Heart right ventricle (tissue), 16 donors: ENCODE results near the gene CEP170B. TPM values are rescaled to one million over a fixed set of nuclear protein-coding genes. Genes with fewer than 3 reads are reported as not detected.

Experiments
- ATAC-seq, 8 donors: fragments of 200-7000 bp; cut with Tn5 transposase; one replicate each; pipeline ENCODE4 v1.9.1; 2020; ENCODE audit warnings: mild to moderate bottlenecking in 8 of 8, moderate library complexity in 8 of 8, moderate number of reproducible peaks in 1 of 8
- DNase-seq, 2 donors: peaks; one replicate each; pipeline ENCODE4 v3.0.0-alpha.2; 2020
- H3K27ac ChIP-seq, 10 donors: fragments of 200-600 bp; sonication (generic) in 2 of 10; one replicate each; pipeline versions ENCODE4 v1.5.0 to v1.8.0; 2020 to 2022; ENCODE audit warnings: mild to moderate bottlenecking in 3 of 10
- H3K27me3 ChIP-seq, 7 donors: fragments of 200-600 bp; one replicate each; pipeline ENCODE4 v1.8.0; 2021 to 2022; ENCODE audit warnings: mild to moderate bottlenecking in 2 of 7
- H3K36me3 ChIP-seq, 9 donors: fragments of 200-600 bp; sonication (generic) in 1 of 9; one replicate each; pipeline versions ENCODE4 v1.5.0 to v1.8.0; 2020 to 2022; ENCODE audit warnings: mild to moderate bottlenecking in 2 of 9
- H3K4me1 ChIP-seq, 9 donors: fragments of 200-600 bp; sonication (generic) in 1 of 9; one replicate each; pipeline versions ENCODE4 v1.5.0 to v1.8.0; 2020 to 2022; ENCODE audit warnings: mild to moderate bottlenecking in 4 of 9
- H3K4me3 ChIP-seq, 10 donors: fragments of 200-600 bp; sonication (generic) in 2 of 10; one replicate each; pipeline versions ENCODE4 v1.5.0 to v1.8.0; 2020 to 2022; ENCODE audit warnings: mild to moderate bottlenecking in 7 of 10, moderate library complexity in 2 of 10
- H3K9me3 ChIP-seq, 11 donors: fragments of 200-600 bp in 10 of 11; sonication (generic) in 2 of 11; one replicate each; pipeline versions ENCODE4 v1.5.0 to v1.8.0; 2013 to 2022; ENCODE audit warnings: mild to moderate bottlenecking in 2 of 11, control low read depth in 1 of 11, moderate library complexity in 1 of 11
- CTCF ChIP-seq, 9 donors: fragments of 200-600 bp; sonication (generic) in 2 of 9; IDR thresholded peaks; one replicate each; pipeline versions ENCODE4 v1.5.0 to v1.8.0; 2021 to 2022; ENCODE audit warnings: antibody characterized with exemption in 9 of 9, mild to moderate bottlenecking in 5 of 9, moderate library complexity in 1 of 9
- WGBS, 2 donors: extraction: QIAGEN DNeasy Blood & Tissue Kit; methylation state at CpG; one replicate each; pipeline ENCODE4 v1.1.7; 2013; ENCODE audit warnings: inconsistent platforms in 1 of 2; 5-methylcytosine and 5-hydroxymethylcytosine counted together
- intact Hi-C, 10 donors: fragments of 100-400 bp; cut with DNase I; formaldehyde crosslinking; loops; one replicate each; pipeline versions ENCODE4 v1.11.1 to v1.14.2; 2022
- polyA plus RNA-seq, 2 donors: library from polyadenylated mRNA; stranded (reverse); fragments of 200-250 nt; gene quantifications; one replicate each; pipeline ENCODE4 v1.2.3, GENCODE V29; 2013
- total RNA-seq, 10 donors: library from RNA; stranded (reverse); fragmentation: NEBNext Ultra II Directional in 3 of 10; extraction: Animal tissue kit (Norgen Biotek cat#: 25700) in 3 of 10; gene quantifications; one replicate each; pipeline versions ENCODE4 v1.2.1 to v1.2.4, GENCODE V29; 2021 to 2023
- donor health status: Arrhythmogenic right ventricular cardiomyopathy.
- donor health status: ischemic (EF 13 %, LVEDD 7.1; RV severe dilation, severe dysfunction).
- donor health status: healthy with polysubstance abuse.
- donor health status: DM: no; HTN: yes; CAD: no.
- donor health status: DM: no; HTN: no; CAD: no.
- donor health status: ischemic (EF 25% LVEDD 6.9; RV normal size, moderate dysfunction).
- donor health status: ischemic (EF 25% LVEDD 5.7; RV mildly dilated, moderate dysfunction).
- donor health status: healthy.
- donor health status: DM: yes; HTN: yes; CAD: no.
- donor health status: Ischemic cardiomyopathy.
- donor health status: ischemic (EF 35%, LVEDD 5.7; RV mildly dilated, moderate dysfunction).
- donor health status: nonischemic (EF 11% LVEDD 7.7; RV severe dilation, severe dysfunction).
- donor health status: DM: yes; HTN: yes; CAD: no.
- donor health status: PGD.
- donor health status: ischemic (EF 29% LVEDD 5.4; RV normal size, mild dysfunction).
- donor health status: nonischemic (EF 23%, LVEDD 6.1; RV moderate dilation, normal function).

Gene CEP170B
- total and polyA plus RNA-seq, 12 donors = 6.8 to 13.6 (median 11.8) TPM

DNA sequence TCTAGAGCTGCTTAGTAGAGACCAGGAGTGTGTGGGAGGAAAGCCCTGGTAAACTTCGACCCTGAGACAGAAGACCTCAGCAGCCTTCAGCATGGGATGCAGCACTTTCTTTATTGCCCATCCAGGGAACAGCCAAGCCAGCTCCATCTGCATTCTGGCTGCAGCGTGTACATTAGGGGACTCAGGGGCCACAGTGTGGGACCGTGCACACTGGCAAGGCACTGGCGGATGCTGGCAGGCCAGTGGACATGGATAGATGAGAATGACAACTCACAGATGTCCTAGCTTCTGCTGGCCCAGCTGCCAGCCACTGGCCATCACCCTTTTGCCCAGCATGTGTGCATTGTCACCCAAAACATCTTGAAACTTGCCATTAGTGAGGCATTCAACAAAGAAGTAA is 72.1 kb downstream of the CEP170B start:
- Histone ChIP-seq H3K9me3 (no peaks in the 10 kb centered on the region), H3K27me3 (peaks cover 0 to 36% (median 8%) of the 10 kb centered on the region in 7 donors), H3K36me3 (peaks cover 0 to 4% (median 0%) of the 10 kb centered on the region in 9 donors), H3K4me3 (no peak overlapping the region), H3K27ac (no peak overlapping the region), H3K4me1 (peaks cover 6 to 14% (median 10%) of the 10 kb centered on the region in 9 donors)
- TF ChIP-seq CTCF (IDR thresholded peaks at IDR 0.05) = no peak
- DNase-seq = no peak
- 81 to 86% methylated on average over 4 of the region's 4 CpGs for WGBS, 2 donors
- no peak for ATAC-seq
- intact Hi-C loops = no loop called here

DNA sequence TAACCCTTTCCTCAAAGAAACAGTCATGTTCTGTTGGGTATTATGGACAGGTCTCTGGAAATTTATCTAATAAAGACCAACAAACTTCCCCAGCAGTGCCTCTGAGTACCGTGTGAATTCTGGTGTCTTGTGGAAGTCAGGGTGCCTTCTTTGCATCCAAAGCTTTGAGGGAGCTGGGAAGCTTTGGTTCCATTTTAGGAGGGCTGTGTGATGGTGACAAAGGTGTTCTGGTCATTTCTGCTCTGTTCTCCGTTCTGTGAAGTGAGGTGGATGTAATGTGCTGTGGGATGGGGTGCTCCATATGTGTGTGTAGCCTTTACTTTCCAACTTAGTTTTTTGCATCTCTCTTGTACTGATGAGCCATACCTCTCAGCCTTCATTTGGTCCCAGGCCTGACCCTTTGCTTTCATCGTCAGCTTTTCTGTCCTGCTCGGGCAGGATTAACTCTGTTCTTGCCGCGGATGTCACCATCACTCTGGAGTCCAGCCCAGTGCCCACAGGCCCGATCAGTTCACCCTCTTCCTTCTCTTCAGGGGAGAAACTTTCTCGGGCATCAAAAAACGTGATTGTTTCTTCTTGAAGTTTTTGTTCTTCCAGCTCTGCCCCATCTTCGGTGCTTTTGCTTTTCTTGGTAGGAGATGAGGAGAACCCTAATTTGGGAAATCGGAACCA is 72.8 kb downstream of the CEP170B start:
- Histone ChIP-seq H3K27me3 (peaks cover 0 to 29% (median 4%) of the 10 kb centered on the region in 7 donors), H3K4me1 (peaks cover 0 to 8% (median 4%) of the 10 kb centered on the region in 9 donors), H3K9me3 (no peaks in the 10 kb centered on the region), H3K4me3 (no peak overlapping the region), H3K27ac (no peak overlapping the region), H3K36me3 (peaks cover 0 to 4% (median 0%) of the 10 kb centered on the region in 9 donors)
- intact Hi-C loops = no loop called here
- no peak for TF ChIP-seq CTCF (IDR thresholded peaks at IDR 0.05)
- DNase-seq = no peak
- ATAC-seq = no peak
- 76 to 81% methylated on average over 11 of the region's 11 CpGs for WGBS, 2 donors

DNA sequence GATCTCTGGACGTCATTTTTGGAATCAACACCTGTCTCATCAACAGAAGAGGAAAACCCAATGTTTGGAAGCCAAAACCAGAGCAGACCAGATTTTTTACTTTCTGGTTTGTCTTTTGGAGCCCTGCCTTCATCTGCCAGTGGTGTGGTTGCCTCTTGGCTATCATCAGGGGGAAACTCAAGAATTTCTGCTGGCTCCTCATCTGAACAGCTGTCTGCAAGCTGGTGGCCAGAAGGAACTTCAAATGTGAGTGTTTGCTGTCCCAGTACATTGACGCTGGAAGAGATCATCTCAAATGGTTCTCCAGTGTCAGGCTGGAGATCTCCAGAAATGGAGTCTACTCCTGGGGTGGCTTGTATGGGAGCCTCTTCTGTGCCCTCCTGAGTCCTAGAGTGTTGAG is 73.4 kb downstream of the CEP170B start:
- no peak for TF ChIP-seq CTCF (IDR thresholded peaks at IDR 0.05)
- Histone ChIP-seq H3K4me1 (peaks cover 0 to 5% (median 0%) of the 10 kb centered on the region in 9 donors), H3K36me3 (peaks cover 0 to 4% (median 0%) of the 10 kb centered on the region in 9 donors), H3K27ac (no peak overlapping the region), H3K4me3 (no peak overlapping the region), H3K9me3 (no peaks in the 10 kb centered on the region), H3K27me3 (peaks cover 0 to 24% (median 0%) of the 10 kb centered on the region in 7 donors)
- intact Hi-C loops = no loop called here
- WGBS, 2 donors = 67 to 75% methylated on average over 2 of the region's 2 CpGs
- ATAC-seq (no peak), DNase-seq (no peak)

- H3K27me3 ChIP-seq = peaks cover 0 to 22% (median 0%) of the 10 kb centered on the region in 7 donors
- intact Hi-C loops = no loop called here
- peaks cover 0 to 4% (median 0%) of the 10 kb centered on the region in 9 donors for H3K36me3 ChIP-seq
- DNase-seq = no peak
- H3K4me1 ChIP-seq = peaks cover 0 to 4% (median 0%) of the 10 kb centered on the region in 9 donors
- ATAC-seq = no peak
- H3K9me3 ChIP-seq = no peaks in the 10 kb centered on the region
- TF ChIP-seq CTCF (IDR thresholded peaks at IDR 0.05) = no peak
- H3K4me3 ChIP-seq = no peak overlapping the region
- no peak overlapping the region for H3K27ac ChIP-seq
- WGBS, 2 donors = 78 to 96% methylated on average over 1 of the region's 1 CpG
Observed at GRCh38 chr14:104938960-104939359, 73.9 kb downstream of the CEP170B start.
